GM12878 (cell line): ENCODE data around the gene SLC36A2. TPM values are rescaled to one million over a fixed set of nuclear protein-coding genes. Genes with fewer than 3 reads are reported as not detected.

Source experiments
- ATAC-seq: fragments of 200-7000 bp; cut with Tn5 transposase; 3 replicates; pipeline ENCODE4 v1.9.1; 2020; ENCODE audit warnings: mild to moderate bottlenecking, moderate library complexity
- BruUV-seq: library from RNA; stranded (reverse); fragments of 400-500 nt; replicated peaks from 2 replicates; lab custom pipeline; 2021; lab: Mats Ljungman, UMichigan
- CTCF ChIA-PET: fragments of 300-600 bp; sonication (Branson Sonifier 250); formaldehyde crosslinking; extraction: SDS; loops from one replicate; lab custom pipeline; 2021; ENCODE audit warnings: inconsistent platforms; lab: Yijun Ruan, JAX
- POLR2A ChIA-PET: fragments of 350-600 bp; formaldehyde crosslinking; extraction: SDS; loops from one replicate; lab custom pipeline; 2021; ENCODE audit warnings: inconsistent platforms; lab: Charles Lee
- RAD21 ChIA-PET: fragments of 300-600 bp; sonication (Branson Sonifier 250); formaldehyde crosslinking; loops from one replicate; lab custom pipeline; 2023; ENCODE audit warnings: antibody characterized with exemption; ENCODE audit not compliant: unreplicated experiment; lab: Charles Lee
- SMC1A ChIA-PET: fragments of 300-600 bp; sonication (Branson Sonifier 250); formaldehyde crosslinking; loops from one replicate; lab custom pipeline; 2023; ENCODE audit not compliant: unreplicated experiment, uncharacterized antibody; lab: Charles Lee
- DNase-seq: peaks from one replicate; pipeline ENCODE4 v3.0.0-alpha.2; 2011; ENCODE audit warnings: low read depth, low spot score
- FAIRE-seq: peaks from 3 replicates; lab custom pipeline; 2011; peaks lifted over from hg19 to GRCh38; lab: Jason Lieb, UNC
- H2AFZ ChIP-seq: 2 replicates; pipeline ENCODE4 v1.6.0; 2011; ENCODE audit warnings: low read depth, low read length, control low read depth; ENCODE audit not compliant: control insufficient read depth
- H3K27ac ChIP-seq: 2 replicates; pipeline ENCODE4 v1.5.1; 2011; ENCODE audit warnings: control low read depth; ENCODE audit not compliant: control insufficient read depth, insufficient read depth
- H3K27me3 ChIP-seq, 2 experiments: replicated peaks in 1 of 2; 2 replicates each; pipeline versions ENCODE4 v1.6.0 to v1.6.1; 2011; ENCODE audit warnings: low read length in 1 of 2; ENCODE audit not compliant: control insufficient read depth in 2 of 2, insufficient read depth in 2 of 2
- H3K36me3 ChIP-seq, 2 experiments: 2 replicates each; pipeline ENCODE4 v1.5.1; 2011; ENCODE audit warnings: low read length in 1 of 2; ENCODE audit not compliant: control insufficient read depth in 2 of 2, insufficient read depth in 2 of 2
- H3K4me1 ChIP-seq: 2 replicates; pipeline ENCODE4 v1.6.1; 2011; ENCODE audit warnings: mild to moderate bottlenecking, low read length, moderate library complexity, mixed read lengths; ENCODE audit not compliant: control insufficient read depth, insufficient read depth
- H3K4me2 ChIP-seq: 2 replicates; pipeline ENCODE4 v1.6.0; 2011; ENCODE audit warnings: control low read depth; ENCODE audit not compliant: control insufficient read depth, insufficient read depth
- H3K4me3 ChIP-seq: fragments of 200-600 bp; sonication (generic); 2 replicates; pipeline ENCODE4 v1.5.1; 2016
- H3K79me2 ChIP-seq: 2 replicates; pipeline ENCODE4 v1.6.0; 2011; ENCODE audit warnings: low read length; ENCODE audit not compliant: control insufficient read depth, insufficient read depth
- H3K9ac ChIP-seq: 2 replicates; pipeline ENCODE4 v1.8.0; 2011; ENCODE audit warnings: low read length, control low read depth, mixed read lengths; ENCODE audit not compliant: control insufficient read depth, insufficient read depth
- H3K9me3 ChIP-seq: replicated peaks from 3 replicates; pipeline ENCODE4 v1.5.1; 2011; ENCODE audit warnings: mild to moderate bottlenecking, low read length; ENCODE audit not compliant: control insufficient read depth, insufficient read depth
- H4K20me1 ChIP-seq: 2 replicates; pipeline ENCODE4 v1.6.0; 2011; ENCODE audit not compliant: control insufficient read depth, insufficient read depth
- CREM ChIP-seq: IDR thresholded peaks from 2 replicates; pipeline ENCODE4 v1.6.1; 2014; ENCODE audit warnings: antibody characterized with exemption, low read depth
- E2F8 ChIP-seq: fragments of 450-650 bp; IDR thresholded peaks from 2 replicates; pipeline ENCODE4 v1.6.1; 2018; ENCODE audit warnings: mild to moderate bottlenecking, low read depth, moderate library complexity; ENCODE audit not compliant: partially characterized antibody
- EP300 ChIP-seq, 2 experiments: fragments of 150-350 bp in 1 of 2; IDR thresholded peaks; 2 replicates each; pipeline ENCODE4 v1.6.1; 2011 to 2012; ENCODE audit warnings: low read depth in 2 of 2, low read length in 2 of 2, borderline replicate concordance in 1 of 2, improper control_type of control experiment in 1 of 2, inconsistent platforms in 1 of 2; ENCODE audit not compliant: control insufficient read depth in 1 of 2
- JUND ChIP-seq: IDR thresholded peaks from 2 replicates; pipeline ENCODE4 v1.6.1; 2012; ENCODE audit warnings: low read depth, mild to moderate bottlenecking, low read length, improper control_type of control experiment, moderate library complexity
- NFYB ChIP-seq: IDR thresholded peaks from 2 replicates; pipeline ENCODE4 v1.6.1; 2011; ENCODE audit warnings: low read depth, mild to moderate bottlenecking, low read length, improper control_type of control experiment, moderate library complexity; ENCODE audit not compliant: insufficient read depth
- SRF ChIP-seq, 2 experiments: IDR thresholded peaks; 2 replicates each; pipeline ENCODE4 v1.6.1; 2011; ENCODE audit warnings: low read depth in 2 of 2, low read length in 2 of 2, mild to moderate bottlenecking in 1 of 2, moderate library complexity in 1 of 2
- TCF12 ChIP-seq: IDR thresholded peaks from 2 replicates; pipeline ENCODE4 v1.6.1; 2011; ENCODE audit warnings: low read depth, mild to moderate bottlenecking, low read length
- ZNF217 ChIP-seq: fragments of 450-650 bp; IDR thresholded peaks from 2 replicates; pipeline ENCODE4 v1.6.1; 2017; ENCODE audit warnings: antibody characterized with exemption, mild to moderate bottlenecking
- WGBS: methylation state at CpG from one replicate; pipeline ENCODE4 v1.1.6; 2016; ENCODE audit warnings: low lambda C conversion rate; ENCODE audit not compliant: insufficient replicate concordance, insufficient coverage; ENCODE audit errors: missing lambda C conversion rate; 5-methylcytosine and 5-hydroxymethylcytosine counted together
- in situ Hi-C: fragments of 300-500 bp; cut with MboI; formaldehyde crosslinking; loops from 9 replicates; pipeline ENCODE4 v1.14.3; 2018; ENCODE audit warnings: mixed read lengths
- intact Hi-C: fragments of 100-400 bp; cut with micrococcal nuclease; formaldehyde crosslinking; loops from one replicate; pipeline ENCODE4 v1.14.2; 2022; ENCODE audit not compliant: unreplicated experiment
- polyA plus RNA-seq, 11 experiments: library from polyadenylated mRNA; depleted of rRNA in 4 of 11; unstranded in 6 of 11; stranded (reverse) in 5 of 11; fragments of >200 nt; fragmentation: Nextera tagmentation in 4 of 11; fragmentation: Illumina TruSeq in 1 of 11; extraction: Ambion mirVana in 4 of 11; extraction: Trizol in 1 of 11; gene quantifications; 1 replicate in 1 of 11; 2 replicates in 10 of 11; pipeline versions ENCODE4 v1.2.1 to v1.2.3, GENCODE V29; 2011 to 2016; ENCODE audit warnings: inconsistent platforms in 2 of 11, missing spikeins in 2 of 11, low read depth in 1 of 11
- total RNA-seq, 4 experiments: library from RNA; depleted of rRNA in 3 of 4; stranded (reverse); fragments of >200 nt in 3 of 4; fragmentation: Illumina TruSeq in 1 of 4; extraction: Trizol in 1 of 4; gene quantifications; 2 replicates each; pipeline versions ENCODE4 v1.2.1 to v1.2.3, GENCODE V29; 2013 to 2021

SLC36A2 gene
- total and polyA plus RNA-seq, 10 of the 15 experiments (the other 5 are each of a cell fraction or from before 2014, with no cell fraction given): not detected

- Histone ChIP-seq H3K27ac (no peak overlapping the region), H3K4me3 (no peak overlapping the region), H3K9me3 (no peaks in the 10 kb centered on the region), H3K79me2 (no peaks in the 10 kb centered on the region), H3K4me1 (no peaks in the 10 kb centered on the region), H3K36me3 (no peaks in the 10 kb centered on the region), H3K27me3 (peaks cover 0 to 2% of the 10 kb centered on the region in 2 experiments; a peak in 1 of 4 replicates), H4K20me1 (no peaks in the 10 kb centered on the region), H3K4me2 (no peak overlapping the region), H2AFZ (no peak overlapping the region), H3K9ac (no peak overlapping the region)
- ChIA-PET SMC1A (interaction anchor here (0.7 to 1.0 kb wide), 3 partner anchors 9 to 174 kb away, joined by 3 to 4 read pairs (median 3); no protein-coding TSS in a partner anchor), RAD21 (no interaction called here), CTCF (interaction anchor here (1.0 kb wide), 1 partner anchor 33 kb away, joined by 4 read pairs; no protein-coding TSS in a partner anchor)
- no TSS peak for BruUV-seq
- FAIRE-seq (no peak), DNase-seq (no peak), ATAC-seq (no peak)
- intact Hi-C loops: no loop called here
- WGBS: 21% methylated on average over 6 of the region's 6 CpGs
- in situ Hi-C loops: no loop called here
- no peak for TF ChIP-seq CREM
- TF ChIP-seq SRF (IDR thresholded peaks at IDR 0.05; ENCODE audit: low read depth in 2 of 2, low read length in 2 of 2): no peak
- no peak for TF ChIP-seq E2F8
- TF ChIP-seq EP300 (IDR thresholded peaks at IDR 0.05; ENCODE audit: borderline replicate concordance in 1 of 2, control insufficient read depth in 1 of 2, low read depth in 2 of 2, low read length in 2 of 2): no peak
- no peak for TF ChIP-seq NFYB
- TF ChIP-seq TCF12: no peak
- TF ChIP-seq ZNF217: no peak
- no peak for TF ChIP-seq JUND
- TF ChIP-seq, all 136 proteins: peak for 0
- POLR2A ChIA-PET: no interaction called here
Measured at GRCh38 chr5:151348789-151349188, 1.4 kb upstream of the SLC36A2 start.
